HG02884 (cell line): ENCODE measurements around the gene TMEM255A.
"Not testable (repeated sequence)": the region's sequence is repeated elsewhere in the genome, so short reads cannot be mapped to it uniquely, and the experiment has no call there.

Experiments used
- ATAC-seq: cut with Tn5 transposase; IDR thresholded peaks from one replicate; pipeline ENCODE4 v1.9.1; 2021; ENCODE audit warnings: mild to moderate bottlenecking, moderate library complexity; ENCODE audit not compliant: unreplicated experiment

Gene TMEM255A

DNA sequence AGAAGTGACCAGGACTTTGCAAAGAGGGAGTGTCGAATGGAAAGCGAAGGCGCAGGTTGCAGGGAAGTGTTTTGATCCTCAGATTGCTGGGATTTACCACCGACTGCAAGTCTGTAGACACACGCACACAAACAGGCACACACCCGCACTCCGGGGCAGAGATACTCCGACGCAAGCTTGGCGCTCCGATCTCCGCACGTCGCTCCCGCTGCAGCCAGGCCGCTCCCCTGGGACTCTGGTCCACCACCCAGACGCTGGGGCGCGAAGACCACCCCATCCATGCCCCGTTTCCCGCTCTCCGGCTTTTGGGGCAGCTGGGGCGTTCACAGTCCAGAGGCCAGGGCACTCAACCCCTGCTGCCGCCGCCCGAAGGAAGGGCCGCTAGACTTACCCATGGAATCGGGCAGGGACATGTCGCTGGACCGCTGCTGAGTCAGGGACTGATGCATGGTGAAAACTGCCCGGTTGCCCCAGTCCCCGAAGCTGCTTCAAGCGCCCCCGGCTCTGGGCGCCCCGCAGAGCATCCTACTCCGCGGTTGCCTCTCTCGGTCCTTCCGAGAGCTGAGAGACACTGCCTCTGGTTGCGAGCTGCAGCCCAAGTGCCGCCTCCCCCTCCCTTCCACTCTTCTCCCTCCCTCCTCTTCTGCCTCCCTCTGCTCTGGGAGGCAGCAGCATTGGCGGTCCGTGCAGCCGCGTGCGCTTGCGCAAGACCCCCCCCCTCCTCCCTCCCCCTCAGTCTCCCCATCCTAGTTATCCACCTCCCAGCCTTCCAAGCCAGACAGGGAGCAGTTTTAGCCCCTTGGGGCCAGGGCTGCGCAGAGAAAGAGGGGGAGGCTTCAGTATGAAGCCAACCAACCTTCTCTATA, at the start of gene TMEM255A:
TMEM255A (minus strand) TSS at position 601 of the 866 bp plus-strand sequence; CDS start at position 449, 152 bp downstream.
- no peak for ATAC-seq

DNA sequence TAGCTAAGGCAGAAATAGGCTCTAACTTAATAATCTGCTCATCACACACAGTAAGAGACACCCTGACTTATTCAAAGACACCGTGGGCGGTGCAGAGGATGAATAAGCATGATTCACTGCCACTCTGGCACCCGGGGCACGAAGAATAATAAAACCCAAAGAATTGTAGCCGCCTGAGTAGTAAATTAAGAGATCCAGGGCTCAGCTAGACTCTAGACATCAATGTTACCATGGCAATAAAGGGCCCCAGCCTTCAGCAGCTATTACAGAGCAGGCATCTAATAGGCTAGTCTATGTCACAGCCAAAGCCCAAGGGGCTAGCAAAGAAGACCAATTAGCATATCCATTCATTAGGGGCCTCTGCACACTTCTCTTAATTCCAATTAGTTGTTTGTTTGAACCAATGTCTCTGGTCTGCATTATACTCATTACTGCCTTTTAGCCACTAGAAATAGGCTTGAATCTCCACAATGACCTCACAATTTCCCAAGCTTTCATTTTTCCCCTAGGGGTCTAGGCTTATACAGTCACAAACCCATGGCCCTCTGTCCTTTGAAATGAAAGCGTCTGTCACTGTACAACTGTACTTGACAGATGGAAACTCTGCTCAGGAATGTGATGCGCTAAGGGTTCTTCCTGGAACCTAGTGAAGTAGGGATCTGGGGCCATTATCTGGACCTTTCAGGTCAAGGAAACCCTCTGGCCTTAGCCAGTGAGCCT, 47.6 kb upstream of the TMEM255A start:
- ATAC-seq, result no peak

DNA sequence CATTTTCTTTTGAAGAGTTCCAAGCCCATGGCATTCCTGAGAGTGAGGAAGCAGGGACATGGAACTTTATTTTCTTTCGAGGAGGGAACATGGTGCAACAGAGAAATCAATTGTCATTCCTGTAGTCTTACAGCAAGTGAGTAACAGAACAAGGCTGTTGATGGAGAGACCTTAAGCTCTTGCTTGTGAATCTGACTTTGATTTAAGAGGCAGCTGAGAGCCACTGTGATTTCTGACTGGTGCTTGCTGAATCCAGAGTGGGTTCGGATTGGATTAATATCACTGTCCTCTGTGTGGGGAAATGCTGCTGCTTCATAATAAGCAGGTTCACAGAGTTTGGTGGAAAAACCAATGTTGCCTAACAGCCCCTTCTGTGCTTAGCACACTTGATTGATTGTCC, 45.9 kb upstream of the TMEM255A start:
- no peak for ATAC-seq

DNA sequence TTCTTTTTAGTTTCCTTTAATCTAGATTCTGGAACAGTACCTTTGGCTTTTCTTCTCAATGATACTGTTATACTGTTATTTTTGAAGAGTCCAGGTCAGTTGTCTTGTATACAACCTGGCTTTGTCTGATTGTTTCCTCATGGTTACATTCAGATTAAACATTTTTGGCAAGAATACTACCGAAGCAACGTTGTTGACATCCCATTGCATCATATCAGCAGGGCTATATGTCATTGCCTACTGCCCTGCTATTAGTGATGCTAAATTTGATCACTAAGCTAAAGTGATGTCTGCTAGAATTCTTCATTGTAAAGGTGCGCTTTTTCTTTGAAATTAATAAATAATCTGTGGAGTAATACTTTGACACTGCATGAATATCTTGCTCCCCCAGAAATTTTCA, 44.8 kb upstream of the TMEM255A start:
- ATAC-seq, result no peak

DNA sequence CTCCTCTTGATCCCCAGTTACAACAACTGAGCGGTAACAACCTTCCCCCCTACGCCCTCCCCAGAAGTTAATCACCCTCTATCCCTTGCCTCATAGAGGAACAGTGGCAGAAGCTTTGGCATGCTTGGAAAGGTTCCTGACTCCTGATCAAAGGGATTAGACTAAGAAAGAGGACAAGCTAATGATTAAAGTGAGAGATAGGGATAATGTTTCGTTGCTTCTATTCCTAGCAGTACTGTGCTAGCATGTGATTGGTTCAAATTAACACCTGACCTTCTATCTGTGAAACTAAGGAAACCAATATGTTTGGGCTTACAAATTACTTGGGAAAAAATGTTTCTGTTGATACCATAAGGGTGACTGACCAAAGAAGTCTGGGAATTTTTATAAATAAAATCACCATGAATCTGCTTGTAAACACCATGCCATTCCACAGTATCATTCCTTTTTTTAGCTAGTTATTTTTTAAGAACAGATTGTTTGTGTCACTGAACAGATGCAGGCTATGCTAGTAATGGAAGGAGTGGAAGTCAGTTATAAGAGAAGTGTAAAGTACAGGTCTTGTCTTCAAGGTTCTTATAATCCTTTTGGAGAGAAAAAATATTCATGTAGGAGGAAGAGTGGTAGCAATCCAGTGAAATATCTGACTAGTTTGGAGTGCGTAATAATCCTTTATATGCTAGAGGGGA, 39.3 kb upstream of the TMEM255A start:
- no peak for ATAC-seq

DNA sequence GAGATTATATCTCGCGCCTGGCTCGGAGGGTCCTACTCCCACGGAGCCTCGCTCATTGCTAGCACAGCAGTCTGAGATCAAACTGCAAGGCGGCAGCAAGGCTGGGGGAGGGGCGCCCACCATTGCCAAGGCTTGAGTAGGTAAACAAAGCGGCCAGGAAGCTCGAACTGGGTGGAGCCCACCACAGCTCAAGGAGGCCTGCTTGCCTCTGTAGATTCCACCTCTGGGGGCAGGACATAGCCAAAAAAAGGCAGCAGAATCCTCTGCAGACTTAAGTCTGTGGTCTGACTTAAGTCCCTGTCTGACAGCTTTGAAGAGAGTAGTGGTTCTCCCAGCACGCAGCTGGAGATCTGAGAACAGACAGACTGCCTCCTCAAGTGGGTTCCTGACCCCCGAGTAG, 33.3 kb upstream of the TMEM255A start:
- ATAC-seq, result not testable (repeated sequence)

DNA sequence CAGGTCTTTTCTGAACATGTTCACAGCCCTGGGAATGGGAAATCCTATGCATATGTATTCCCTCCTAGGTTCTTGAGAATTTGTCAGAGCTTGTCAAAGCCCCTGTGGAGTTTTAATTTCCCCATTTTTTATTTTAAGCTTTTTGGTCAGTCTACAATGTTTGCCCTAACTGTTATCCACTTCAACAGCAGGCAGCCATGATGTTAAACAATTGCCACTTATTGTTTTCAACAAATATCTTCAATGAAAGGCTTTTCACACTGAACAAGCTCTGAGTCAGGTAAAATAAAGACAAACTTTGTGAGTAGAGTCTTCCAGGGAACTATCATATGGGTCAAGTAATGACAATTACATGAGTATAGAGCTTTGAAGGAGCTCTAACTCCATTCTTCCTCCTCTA, 25.6 kb upstream of the TMEM255A start:
- no peak for ATAC-seq

DNA sequence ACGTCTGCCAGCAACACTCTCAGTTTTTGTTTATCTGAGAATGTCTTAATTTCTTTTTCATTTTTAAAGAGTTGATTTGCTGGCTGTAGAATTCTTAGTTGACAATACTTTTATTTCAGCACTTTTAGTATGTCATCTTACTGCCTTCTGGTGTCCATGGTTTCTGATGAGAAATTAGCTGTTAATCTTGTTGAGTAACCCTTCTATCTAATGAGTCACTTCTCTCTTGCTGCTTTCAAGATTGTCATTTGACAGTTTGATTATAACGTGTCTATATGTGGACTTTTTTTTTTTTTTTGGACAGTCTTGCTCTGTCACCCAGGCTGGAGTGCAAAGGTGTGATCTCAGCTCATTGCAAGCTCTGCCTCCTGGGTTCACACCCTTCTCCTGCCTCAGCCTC, 24.0 kb upstream of the TMEM255A start:
- ATAC-seq, result no peak

DNA sequence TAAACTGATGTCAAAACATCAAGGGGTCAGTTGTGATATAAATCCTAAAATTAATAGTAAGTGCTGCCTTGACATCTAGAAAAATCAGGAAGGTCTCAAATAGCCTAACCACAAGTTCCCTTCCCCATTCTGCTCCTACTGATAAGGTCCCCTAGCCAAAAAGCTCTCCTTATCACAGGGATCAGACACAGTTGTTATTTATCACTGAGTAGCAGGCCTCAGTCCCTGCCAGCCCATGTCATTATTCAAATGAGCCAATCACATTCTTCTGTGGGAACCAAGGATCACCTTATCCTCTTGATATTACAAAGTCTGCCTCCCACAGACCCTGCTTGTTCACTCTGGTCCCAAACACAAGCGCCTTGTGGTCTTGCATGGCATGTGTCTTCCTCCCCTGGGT, 23.3 kb upstream of the TMEM255A start:
- ATAC-seq, result no peak

DNA sequence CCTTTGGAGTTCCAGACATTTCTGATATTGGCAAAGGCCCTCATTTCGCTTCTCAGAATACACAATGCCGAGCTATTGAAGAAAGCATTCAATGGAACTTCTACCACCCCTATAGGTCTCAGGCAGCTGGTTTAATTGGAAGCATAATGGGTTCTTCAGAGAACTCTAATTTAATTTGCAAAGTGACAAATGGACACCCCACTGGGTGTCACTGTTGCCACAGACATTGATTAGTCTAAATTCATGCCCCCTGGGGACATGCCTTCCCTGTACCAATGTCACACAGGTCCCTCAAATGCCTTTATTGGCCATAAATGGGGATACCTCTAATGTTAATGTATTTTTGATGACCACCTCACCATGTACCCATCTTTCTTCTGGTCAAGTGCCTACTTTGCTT, 22.9 kb upstream of the TMEM255A start:
- ATAC-seq, result no peak

DNA sequence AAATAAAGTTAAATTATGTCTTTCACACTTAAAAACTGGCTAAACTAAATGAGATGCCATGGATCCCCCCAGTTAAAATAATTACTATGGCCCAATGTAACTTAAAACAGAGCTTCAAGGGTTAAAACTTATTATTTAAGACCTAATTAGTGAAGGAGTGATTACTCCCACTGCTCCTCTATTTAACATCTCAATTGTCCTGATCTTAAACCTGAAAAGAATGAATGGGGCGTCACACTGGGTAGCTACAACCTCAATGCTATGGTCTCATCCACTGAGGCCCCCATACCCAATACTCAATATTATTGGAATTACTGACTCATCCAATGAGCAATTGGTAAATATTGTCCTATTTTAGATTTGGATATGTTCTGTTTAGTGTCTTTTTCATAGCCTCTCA, 21.1 kb upstream of the TMEM255A start:
- no peak for ATAC-seq

DNA sequence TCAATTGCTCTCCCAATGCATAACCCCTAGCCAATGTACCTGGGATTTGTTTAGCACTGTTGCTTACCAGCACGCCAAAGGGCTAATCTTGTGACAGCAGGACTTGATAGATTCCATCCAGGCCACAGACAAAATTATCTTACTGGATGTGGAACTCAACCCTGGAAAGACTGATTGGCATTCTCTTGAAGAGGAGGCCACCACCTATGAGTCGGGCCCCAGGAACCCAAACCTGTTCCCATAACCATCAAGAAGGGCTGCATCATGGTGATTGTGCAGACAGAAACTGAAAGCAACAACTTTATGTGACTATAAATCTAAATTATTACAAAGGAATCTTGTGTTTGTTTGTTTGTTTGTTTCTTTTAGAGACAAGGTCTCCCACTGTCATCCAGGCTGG, 19.9 kb upstream of the TMEM255A start:
- ATAC-seq, result no peak

DNA sequence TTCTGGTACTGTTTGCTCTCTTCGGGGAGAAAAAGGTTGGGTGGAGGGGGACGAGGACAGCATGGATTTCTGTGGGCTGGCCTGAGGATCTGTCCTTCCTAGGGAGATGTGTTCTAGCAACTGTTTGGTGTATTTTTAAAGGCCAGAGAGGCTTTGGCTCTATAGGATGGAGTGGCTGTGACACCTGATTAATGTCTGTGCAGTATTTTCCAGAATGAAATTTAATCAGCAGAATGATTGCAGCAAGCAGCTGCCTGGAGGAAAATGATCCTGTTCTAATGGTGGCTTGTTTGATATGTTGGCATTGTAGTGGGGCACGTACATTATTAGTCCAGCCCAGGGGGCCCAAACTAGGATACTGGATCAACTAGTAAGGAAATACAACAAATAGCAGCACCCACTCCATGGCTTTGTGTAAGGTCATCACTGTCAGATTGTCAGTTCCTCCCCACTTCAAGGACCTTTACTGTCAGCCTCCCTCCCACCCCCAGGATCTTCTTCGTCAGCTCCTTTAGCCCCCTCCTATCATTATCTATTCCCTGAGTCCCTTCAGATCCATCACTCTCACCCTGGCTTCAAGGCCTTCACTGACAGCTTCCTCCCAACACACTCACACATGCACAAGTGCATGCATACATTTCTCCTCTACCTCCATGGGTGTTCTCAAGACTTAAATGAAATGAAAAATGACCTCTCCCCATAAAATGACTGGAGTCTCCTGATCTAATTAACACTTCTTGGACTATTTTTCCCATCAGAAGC, 10.4 kb upstream of the TMEM255A start:
- no peak for ATAC-seq

DNA sequence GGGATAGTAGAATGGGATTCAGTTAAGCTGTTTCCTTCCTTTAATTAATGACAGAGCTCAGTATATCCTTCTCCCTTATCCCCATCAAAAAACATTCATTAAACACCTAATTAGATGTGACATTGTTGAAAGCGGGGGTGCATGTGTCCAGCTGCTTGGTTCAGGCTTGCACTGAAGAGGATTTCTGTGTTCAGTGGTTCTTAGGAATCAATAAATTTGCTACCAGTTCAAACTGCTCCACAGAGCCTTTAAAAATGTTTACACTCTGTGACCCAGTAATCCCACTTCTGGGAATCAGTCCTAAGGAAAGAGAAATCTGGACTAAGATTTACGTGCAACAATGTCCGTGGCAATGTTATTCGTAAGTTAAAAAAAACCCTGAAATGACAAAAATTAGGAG, 7.2 kb upstream of the TMEM255A start:
- ATAC-seq, result no peak

DNA sequence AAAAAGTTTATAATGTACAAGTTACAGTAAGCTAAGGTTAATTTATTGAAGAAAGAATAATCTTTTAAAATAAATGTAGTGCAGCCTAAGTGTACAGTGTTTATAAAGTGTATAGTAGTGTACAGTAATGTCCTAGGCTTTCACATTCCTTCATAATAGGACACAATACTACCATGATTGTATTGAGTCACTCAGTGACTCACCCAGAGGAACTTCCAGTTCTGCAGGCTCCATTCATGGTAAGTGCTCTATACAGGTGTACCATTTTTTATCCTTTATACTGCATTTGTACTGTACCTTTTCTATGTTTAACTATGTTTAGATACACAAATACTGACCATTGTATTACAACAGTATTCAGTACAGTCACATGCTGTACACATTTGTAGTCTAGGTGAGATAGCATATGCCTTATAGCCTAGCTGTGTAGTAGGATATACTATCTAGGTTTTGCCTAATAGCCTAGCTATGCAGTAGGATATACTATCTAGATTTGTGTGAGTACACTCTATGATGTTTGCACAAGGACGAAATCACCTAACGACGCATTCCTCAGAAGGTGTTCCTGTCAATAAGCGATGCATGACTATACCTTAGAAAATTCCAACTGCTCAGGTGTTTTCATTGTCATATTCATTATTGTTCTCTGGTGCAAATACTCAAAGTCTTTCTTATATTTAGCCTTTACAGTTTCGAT, 5.5 kb upstream of the TMEM255A start:
- ATAC-seq, result no peak

DNA sequence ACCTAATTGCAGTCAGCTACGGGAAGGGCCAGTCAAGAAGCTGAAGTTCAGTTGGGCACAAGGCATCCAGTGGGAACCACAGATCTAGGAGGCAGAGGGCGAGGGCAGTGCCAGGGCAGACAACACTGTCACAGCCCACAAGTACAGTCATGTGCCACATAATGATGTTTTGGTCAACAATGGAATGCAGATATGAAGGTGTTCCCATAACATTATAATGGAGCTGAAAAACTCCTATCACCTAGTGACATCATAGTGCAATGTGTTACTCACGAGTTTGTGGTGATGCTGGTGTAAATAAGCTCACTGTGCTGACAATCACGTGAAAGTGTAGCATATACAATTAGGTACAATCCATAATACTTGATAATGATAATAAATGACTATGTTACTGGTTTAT, 4.5 kb upstream of the TMEM255A start:
- ATAC-seq, result no peak

DNA sequence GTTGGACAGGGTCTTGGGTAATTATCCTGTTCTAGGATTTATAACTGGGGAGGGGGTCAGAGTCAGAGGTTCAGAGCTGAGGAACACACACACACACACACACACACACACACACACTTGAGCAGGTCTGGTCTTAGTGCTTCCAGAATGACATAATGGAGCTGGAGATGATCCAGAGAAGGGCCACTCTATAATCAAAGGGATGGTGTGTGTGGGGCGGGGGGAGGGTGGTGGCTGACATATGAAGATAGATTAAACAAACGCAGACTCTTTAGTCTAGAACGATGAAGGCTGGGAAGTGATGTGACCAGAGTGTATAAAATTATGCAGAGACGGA, 434 bp upstream of the TMEM255A start:
- no peak for ATAC-seq

DNA sequence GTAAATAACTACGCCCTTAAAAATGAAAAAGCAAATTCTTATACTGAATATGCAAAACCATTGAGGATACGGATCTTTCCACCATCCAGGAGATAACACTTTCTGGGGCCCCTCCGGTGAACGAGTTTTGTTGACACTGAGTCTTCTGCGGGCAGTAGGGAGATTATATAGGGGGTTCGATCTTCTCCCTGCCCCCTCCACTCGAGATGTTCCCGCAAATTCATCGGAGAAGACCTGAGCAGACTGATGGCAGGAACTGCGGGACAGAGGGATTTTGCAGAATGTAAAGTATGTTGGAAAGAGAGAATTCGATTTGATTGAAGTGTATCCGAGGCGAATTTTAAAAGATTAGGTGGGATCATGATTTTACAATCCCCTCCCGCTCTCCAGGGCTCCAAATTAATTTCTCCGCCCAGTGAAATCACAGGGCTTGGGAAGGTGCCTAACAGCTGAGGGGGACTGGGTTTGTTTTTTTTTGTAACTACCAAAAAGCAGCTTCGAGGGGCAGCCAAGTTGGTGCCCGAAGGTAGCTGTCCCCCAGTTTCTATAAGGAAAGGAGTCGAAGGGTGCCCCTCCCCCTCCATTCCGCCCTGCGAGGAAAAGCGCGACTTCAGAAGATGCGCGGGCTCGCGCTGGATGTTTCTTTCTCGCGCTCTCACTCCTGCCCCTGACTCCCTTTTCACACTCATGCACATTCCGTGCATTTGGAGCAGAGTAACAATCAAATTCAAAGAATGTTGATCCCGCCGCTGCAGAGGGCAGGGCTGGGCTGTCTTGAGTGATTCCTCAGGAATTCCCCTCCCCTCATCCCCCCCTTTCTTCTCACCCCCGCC, 1.2 kb downstream of the TMEM255A start:
- ATAC-seq, result no peak

DNA sequence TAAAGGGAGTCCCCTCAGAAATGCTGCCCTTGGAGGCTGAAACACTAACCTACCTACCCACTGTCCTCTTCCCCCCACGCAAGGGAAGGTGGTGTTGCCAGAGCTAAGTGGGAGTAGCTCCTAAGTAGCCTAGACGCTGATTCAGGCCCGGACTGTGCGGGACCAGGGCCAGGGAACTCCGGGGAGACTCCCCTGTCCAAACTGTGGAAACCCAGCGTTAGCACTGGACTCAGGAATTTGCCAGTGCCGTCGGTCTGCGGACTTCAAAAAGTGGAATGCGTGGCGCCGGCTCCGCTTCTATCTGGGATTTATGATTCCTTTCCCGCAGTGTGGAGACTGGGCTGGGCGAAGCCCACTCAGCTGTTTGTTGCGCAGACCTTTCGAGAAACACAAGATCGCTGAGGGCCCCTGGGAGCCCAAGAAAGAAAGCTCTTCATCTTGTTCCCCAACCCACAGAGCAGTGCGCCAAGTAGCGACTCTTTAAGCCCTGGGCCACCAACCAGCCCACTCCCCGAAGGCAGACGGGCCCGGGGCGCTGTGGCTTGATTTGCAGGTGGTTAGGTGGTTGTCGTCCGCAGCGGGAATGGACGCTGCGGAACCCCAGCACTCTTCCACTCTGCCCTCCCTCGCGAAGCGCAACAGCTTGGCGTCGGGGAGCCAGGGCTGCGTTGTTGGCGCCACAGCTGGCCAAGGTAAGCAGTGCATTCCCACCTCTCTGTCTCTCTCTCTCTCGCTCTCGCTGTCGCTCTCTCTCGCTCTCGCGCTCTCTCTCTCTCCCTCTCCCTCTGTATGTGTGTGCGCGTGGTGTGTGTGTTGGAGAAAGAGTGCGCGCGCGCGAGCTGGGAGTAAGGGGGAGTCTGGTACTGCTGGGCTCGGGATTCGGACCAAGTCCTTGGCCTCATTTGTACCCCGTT, 2.0 kb downstream of the TMEM255A start:
- peak; percentile 79 for ATAC-seq
